GM21723 (cell line): ENCODE measurements around the gene GSKIP.

Source experiments
- ATAC-seq: cut with Tn5 transposase; IDR thresholded peaks from one replicate; pipeline ENCODE4 v1.9.1; 2021; ENCODE audit warnings: mild to moderate bottlenecking, moderate library complexity; ENCODE audit not compliant: unreplicated experiment

The GSKIP gene

DNA sequence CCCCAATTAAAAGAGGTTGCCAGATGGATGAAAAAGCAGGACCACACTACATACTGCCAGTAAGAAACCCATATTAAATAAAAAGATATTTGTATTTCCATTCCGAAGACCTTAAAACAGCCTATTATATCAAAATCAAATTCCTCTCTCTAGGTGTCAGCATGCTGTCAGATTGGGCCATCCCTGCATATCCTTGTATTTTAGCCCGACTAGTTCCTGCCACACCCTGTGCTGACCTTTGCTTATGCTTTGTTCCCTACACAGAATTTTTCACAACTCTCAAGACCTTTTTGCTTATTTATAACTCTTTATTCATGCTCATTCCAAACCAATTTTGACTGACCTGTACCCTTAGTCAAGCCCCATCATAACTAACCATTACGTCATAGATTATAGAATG lies 12.8 kb downstream of the GSKIP start:
- no peak for ATAC-seq

DNA sequence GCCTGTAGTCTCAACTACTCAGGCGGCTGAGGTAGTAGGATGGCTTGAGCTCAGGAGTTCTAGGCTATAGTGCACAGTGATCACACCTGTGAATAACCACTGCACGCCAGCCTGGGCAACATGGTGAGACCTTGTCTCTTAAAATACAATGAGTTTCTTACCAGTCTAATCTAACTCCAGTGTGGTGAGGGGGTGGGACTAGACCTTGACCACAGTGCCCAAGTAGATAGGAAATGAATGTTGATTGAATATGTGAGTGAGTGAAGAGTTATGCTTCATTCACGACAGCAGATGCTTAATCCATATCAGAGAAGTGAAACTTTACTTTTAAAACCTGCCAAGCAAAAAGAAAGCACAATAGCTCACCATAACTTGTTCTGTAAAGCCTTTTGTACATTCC lies 17.4 kb downstream of the GSKIP start:
- peak; percentile 72 for ATAC-seq

DNA sequence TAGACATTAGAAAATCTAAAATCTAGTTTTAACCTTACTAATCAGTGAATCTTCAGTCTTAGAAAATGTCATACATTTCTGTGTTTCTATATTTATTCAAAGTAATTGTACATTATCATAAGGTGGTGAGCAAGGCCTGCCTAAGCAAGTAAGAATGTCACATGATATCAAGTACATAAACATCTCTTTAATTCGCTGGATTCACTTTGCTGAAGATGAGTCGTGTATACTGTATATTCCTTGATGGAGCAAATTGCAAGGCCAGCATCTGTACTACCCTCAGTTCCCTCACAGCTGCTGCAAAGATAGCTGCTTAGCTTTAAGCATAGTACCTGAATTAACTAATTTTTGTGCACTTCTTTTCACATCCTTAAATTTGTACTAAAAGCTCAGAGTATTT lies 20.1 kb downstream of the GSKIP start:
- ATAC-seq = no peak

DNA sequence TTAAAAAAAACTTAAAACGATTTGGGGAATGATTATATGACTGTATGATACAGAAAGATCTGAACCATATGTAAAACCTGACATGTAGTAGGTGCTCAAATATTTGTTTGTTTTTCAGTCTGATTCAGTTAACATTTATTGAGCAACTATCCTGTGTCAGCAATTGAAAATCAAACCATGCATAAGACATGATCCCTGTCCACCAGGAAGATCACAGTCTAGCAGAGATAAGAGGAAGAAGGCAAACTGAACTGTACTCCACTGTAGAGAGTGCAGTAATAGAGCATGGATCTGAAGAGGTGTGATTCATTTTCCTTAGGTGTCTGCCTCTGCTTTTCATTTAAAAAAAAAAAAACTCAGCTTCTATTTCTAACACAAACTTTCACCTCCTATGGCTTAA lies 20.7 kb downstream of the GSKIP start:
- no peak for ATAC-seq

DNA sequence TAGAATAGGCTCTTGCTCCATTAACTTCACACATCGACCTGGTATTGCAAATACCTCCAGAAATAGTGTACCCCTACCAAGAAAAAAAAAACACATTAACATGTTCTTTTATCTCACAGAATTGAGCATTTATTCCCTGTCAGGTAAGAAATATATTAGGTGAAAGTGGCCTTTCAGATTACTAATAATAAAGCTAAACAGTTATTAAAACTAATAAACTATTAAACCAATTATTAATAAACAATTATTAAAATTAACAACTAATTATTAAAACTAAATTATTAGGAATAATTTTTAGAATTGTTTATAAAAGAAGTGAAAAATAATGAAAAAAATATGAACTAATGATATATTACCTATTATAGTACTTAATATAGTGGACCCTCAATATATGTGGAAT lies 21.4 kb downstream of the GSKIP start:
- no peak for ATAC-seq

DNA sequence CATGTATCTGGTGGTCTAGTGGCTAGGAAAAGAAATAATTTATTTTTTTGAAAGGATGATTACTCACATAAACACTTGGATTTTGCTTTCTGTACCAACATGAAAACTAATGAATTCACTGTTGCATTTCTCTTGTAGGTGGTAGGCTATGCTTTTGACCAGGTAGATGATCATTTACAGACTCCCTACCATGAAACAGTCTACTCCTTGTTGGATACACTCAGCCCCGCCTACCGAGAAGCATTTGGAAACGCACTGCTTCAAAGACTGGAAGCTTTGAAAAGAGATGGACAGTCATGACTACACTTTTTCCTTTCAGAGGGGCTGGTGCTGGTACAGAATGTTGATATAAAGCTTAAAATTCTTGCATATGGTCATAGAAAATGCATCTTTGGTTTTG lies 22.1 kb downstream of the GSKIP start:
- no peak for ATAC-seq

DNA sequence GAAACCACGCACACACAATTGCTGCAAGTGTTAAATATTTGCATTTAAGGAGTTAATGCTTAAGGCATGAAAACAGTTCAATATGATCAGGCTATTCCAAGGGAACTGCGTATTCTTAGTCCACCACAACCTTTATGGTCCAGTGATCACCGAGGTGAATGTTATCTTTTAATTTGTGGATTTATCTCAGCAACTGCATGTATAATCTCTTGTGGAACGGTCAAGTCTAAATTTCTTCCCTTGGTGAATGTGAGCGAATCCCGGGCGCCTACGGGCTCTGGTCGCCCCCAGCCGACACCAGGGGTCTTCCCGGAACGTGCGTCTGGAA lies 27.6 kb downstream of the GSKIP start:
- ATAC-seq = no peak

DNA sequence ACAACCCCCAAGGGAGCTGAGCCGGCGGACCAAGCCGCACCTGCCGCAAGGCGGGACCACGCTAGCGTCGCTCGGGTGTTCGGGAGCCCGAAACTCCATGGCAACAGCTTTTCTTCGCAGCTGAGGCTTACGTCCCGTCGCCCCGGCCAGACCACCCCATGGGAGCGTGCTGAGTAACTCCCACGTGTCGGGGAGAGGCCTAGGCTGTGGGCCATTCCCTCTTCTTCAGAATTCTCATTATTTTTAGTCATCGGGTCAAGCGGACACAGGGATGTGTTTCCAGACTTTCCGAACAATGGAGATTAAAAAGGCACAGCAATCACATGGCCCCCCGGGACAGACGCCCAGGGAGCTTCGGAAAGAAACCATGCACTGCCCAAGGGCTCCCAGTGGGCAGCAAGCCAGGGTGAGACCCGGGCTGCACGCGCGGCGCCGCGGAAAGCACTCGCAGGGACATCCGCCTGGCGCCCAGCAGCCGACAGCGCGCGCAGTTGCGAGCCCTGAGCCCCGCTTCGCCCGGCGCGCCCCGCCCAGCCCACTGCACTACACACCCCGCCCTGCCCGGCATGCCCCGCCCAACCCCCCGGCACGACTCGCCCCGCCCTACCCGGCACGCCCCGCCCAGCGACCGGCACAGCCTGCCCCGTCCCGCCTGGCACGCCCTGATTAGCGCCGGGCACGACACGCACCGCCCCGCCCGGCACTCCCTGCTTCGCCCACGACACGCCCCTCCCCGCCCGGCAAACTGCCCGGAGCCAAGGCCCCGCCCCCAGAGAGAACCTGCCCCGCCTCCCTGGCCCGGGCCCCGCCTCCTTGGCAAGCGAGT lies 28.2 kb downstream of the GSKIP start:
- peak; percentile 89 for ATAC-seq

DNA sequence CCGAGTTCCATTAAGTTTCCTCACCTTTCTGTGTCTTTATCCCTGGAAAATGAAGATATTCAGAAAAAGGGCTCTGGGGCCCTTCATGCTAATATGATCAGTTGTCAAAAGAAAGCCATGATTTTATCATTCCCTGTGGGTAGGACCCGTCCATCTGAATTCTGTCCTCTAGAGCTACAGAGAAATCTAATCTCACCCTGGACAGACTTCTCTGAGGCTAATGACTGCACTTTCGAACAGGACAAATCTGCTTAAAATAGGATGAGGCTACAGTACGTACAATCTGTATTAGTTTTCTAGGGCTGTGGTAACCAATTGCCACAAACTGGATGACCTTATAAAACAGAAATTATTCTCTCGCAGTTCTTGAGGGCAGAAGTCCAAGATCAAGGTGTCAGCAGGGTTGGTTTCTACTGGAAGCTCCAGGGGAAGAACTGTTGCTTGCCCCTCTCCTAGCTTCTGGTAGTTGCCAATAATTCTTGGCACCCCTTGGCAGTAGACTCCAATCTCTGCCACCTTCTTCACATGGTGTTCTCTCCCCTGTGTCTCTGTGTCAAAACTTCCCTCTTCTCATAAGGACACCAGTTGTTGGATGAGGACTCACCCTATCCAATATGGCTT lies 29.9 kb downstream of the GSKIP start:
- no peak for ATAC-seq

DNA sequence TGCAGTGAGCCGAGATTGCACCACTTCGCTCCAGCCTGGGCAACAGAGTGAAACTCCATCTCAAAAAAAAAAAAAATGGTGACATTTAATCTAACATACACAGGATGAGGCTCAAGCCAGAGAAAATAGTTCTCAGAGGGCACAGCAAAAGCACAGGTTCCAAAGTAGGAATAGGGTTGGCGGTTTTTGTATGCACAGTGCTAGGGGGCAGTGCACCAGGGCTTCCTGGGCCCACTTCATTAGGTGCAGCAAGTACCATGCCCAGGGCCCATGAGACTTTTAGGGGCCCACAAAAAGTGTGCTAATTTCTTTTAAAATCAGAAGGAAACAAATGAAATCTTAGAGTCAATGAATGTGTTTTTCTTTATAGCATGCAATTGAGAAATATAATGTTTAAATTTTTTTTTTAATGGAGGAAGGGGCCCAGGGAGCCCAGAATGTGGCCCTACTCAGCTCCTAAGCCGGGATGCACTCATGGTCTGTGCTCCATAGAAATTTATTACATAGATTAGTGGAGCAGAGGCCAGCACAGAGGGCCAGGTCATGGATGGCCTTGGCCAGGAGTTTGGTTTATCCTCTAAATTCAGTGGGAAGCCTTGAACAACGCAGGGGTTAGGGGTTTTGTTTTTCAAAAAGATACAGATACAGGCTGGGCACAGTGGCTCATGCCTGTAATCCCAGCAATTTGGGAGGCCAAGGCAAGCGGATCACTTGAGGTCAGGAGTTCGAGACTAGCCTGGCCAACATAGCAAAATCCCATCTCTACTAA lies 30.9 kb downstream of the GSKIP start:
- no peak for ATAC-seq

DNA sequence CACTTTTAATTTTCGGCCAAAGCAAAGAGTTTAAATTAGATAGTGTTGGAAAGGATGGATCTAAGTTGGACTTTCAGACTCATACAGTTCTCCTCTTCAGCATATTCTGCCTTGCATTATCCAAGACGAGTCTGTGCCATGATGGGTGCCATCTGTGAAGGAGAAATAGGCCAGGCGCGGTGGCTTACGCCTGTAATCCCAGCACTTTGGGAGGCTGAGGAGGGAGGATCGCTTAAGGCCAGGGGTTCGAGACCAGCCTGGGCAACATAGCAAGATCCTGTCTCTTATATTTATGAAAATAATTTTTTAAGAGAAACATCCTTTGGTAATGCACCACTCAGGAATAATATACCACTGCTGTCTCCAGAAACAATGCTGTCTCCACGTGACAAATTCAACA lies 35.1 kb downstream of the GSKIP start:
- no peak for ATAC-seq

DNA sequence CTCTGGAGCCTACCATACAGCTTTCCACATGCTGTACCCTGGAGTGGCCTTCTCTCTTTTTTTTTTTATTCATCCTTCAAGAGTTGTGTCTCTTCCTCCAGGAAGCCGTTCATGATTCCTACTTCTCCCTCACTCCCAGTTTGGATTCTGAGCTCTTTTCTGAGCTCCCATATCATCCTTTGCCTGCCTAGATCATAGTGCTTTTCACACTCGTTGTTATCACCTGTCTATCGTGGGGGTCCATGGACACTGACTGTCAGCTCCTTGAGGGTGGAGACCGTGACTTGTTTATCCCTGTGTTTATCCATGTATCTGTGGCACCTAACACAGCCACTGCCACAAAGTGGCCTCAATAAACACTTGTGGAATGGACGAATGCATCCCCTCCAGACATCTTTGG lies 35.6 kb downstream of the GSKIP start:
- no peak for ATAC-seq

DNA sequence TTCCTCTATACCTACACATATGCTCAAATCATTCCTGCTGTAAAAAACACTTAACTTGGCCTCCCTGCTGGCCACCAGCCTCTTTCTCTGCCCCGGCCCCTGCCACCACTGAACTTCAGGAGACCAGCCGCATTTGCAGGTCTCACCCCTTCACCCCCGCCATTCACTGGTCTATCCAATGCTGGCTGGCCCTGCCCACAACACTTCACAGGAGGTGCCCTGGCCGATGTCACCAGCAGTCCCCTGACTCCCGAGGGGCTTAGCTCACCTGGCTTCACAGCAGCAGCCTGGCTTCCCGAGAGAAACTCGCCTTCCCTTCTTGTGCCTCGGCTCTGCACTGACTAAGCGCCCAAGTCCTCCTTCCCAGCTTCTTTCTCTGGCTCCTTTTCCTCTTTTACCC lies 36.1 kb downstream of the GSKIP start:
- no peak for ATAC-seq

DNA sequence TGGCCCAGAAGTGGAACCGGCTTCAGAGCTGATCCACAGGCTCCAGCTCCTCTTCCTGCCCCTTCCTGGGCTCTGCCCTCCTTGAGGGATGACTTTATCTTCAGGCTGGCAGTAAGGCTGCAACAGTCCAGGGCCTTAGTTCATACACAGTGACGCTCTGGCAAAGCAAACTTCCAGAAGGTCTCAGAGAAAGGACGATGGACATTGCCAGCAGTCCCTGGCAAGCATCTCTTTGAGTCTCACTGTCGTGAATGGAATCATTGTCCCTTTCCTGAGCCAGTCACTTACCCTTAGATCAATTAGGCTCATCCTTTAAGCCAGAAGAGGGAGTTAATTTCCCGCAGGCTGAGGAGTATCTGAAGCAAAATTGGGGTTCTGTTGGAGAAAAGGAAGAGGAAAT lies 37.2 kb downstream of the GSKIP start:
- no peak for ATAC-seq

DNA sequence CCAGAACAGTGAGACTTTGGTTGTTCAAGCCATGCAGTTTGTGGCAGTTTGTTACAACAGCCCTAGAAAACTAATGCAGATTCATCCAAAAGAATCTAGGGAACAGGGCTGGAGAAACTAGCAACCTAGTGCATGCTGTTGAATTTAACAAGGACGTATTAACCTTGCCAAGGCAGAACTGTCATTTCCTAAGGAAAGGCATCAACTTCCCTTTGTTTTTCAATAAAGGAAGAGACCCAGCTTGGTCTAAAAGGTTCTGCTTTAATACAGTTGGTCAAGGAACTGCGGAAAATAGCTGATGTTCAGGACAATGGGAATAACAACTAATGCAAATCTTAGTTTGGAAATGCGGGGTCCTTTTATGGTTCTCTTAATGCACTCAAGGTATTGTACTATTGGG lies 40.1 kb downstream of the GSKIP start:
- ATAC-seq = no peak

DNA sequence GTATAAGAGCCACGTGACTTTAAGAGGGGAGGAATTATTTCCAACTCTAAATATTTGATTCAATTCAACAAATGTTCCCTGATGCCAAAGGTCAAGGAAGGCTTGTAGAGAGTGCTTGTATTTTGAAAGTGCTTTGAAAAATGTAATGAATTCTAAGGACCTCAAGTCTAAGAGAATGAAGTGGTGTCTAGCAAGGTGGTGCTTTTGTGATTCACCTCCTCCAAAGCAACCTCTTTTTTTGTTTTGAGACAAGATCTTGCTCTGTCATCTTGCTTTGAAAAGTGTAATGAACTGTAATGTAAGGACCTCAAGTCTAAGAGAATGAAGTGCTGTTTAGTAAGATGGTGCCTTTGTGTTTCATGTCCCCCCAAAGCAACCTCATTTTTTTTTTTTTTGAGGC lies 42.4 kb downstream of the GSKIP start:
- no peak for ATAC-seq

DNA sequence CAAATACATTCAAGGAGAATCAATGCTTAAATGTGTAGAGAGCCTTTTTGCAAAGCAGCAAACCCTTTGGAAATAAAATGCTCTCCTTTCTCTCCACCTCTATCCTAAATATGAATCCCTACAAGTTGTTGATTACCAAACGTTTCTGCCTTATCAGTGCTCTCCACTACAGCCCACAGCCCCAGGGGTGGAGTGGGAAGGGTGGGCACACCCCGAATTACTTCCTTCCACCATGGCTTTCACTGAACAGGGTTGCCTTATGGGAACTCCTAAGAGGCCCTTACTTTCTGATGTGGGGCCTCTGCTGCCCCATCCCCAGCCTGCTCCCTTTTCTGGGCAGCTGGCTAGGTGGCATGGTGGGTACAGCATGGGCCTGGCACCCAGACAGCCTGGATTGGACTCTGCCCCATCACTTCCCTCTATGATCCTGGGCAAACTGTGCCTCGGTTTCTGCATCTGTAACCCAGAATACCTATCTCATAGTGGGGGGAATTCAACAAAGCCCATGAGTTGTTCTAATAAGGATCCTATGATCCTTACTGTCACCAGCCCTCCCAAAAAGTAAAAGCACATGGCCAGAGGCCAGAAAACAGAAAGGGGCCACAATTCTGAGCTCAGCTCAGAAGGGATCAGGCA lies 44.7 kb downstream of the GSKIP start:
- ATAC-seq = no peak

DNA sequence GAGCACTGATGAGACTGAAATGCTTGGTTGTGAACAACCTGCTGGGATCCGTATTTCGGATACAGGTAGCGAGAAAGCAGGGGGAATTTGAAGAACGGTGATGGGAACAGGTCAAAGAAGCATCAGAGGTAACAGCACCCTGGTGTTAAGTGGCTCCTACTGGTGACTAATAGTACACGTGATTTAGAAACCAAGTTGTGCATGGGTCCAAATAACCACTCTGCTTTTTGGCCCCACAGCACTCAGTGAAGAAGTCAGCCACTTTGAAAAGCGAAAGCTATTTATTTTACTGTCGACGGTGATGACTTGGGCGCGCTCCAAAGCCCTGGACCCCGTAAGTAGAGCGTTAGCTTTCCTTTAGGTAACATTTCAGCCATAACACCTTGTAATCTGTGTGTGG lies 45.3 kb downstream of the GSKIP start:
- no peak for ATAC-seq

DNA sequence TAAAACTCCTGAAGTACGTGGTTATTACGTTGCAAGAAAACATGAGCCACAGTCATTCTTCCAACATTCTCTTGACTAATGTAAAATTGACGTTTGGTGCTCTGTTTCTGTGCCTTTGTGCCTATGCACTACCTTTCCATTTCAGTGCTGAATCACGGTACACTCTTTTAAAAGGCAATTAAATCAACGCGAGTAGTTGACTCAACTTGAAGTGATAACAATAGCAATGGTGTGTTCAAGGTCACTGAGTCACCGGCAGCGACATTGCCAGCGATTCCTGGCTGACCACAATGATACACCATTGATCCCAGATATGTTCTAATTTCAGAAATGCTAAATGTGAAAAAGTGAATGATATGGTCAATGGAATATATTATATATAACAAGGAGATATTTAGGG lies 46.4 kb downstream of the GSKIP start:
- no peak for ATAC-seq

DNA sequence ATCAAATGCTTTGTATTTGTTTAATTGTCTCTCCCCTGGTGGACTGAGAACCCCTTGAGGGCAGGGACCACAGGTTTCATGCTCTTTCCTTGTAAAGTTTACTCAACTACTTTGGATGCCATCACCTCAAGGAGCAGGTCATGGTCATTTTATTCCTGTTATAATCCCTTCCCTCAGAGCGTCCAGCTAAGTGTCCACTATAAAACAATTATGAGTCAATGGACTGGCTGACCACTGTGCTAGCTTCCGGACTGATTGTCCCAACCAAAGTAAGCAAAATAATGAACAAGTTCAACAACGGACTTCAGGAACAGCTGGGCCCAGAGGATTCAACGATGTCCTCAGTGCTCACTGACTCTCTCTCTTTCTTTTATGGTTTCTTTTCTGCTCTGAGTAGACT lies 46.8 kb downstream of the GSKIP start:
- ATAC-seq = no peak

DNA sequence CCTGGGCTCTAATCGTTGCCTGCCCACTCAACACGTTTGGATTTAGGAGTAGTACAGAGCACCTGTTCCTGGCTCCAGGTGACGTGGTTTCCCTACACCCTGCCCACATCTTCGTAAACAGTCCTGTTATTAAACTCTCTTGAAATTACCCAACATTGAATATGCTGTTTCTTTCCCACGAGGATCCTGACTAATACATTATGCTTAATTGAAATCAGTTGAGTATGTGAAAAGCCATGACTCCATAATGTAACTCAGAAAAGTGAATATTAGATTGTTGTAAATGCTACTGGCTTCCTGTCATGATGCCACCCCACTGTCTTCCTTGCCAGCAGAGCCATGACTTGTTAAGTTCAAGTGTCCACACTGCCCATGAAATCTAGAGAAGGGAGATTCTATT lies 50.2 kb downstream of the GSKIP start:
- no peak for ATAC-seq

DNA sequence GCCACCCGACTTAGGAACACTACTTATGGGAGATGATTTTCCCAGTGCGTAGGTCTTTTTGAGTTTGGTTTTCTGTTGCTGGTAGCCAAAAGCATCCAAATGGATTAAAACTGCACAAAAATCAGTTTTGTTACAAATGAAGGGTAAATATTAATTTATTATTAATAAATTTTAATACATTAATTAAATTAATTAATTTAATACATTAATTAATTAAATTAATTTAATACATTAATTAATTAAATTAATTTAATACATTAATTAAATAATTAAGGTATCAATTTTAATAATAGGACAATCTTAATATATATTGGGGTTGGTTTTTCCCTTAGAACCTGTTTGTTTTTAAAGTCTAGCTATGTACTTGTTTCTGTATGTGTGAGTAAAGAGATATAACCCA lies 52.2 kb downstream of the GSKIP start:
- ATAC-seq = no peak
